Measurements from ENCODE around the gene BBLN. TPM values are rescaled to one million over a fixed set of nuclear protein-coding genes. Genes with fewer than 3 reads are reported as not detected.

BBLN gene
- total RNA-seq, 1 experiment from 2014 or later = 74.9 TPM

- TF ChIP-seq, protein P1, sequence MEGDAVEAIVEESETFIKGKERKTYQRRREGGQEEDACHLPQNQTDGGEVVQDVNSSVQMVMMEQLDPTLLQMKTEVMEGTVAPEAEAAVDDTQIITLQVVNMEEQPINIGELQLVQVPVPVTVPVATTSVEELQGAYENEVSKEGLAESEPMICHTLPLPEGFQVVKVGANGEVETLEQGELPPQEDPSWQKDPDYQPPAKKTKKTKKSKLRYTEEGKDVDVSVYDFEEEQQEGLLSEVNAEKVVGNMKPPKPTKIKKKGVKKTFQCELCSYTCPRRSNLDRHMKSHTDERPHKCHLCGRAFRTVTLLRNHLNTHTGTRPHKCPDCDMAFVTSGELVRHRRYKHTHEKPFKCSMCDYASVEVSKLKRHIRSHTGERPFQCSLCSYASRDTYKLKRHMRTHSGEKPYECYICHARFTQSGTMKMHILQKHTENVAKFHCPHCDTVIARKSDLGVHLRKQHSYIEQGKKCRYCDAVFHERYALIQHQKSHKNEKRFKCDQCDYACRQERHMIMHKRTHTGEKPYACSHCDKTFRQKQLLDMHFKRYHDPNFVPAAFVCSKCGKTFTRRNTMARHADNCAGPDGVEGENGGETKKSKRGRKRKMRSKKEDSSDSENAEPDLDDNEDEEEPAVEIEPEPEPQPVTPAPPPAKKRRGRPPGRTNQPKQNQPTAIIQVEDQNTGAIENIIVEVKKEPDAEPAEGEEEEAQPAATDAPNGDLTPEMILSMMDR (conservative IDR thresholded peaks at IDR 0.05) = no peak
Observed at GRCh38 chr9:128145536-128145935, 14.5 kb upstream of the BBLN start.

More at GRCh38 chr9:128145536-128145935, 14.5 kb upstream of the BBLN start:
- no peak overlapping the region for H3K56ac ChIP-seq (ENCODE audit: insufficient read length, low read depth, low read length)
- H2BK12ac ChIP-seq (ENCODE audit: insufficient read length, low read depth, low read length) = no peak overlapping the region
- H3K27ac Mint-ChIP-seq = no peak overlapping the region
- no peaks in the 10 kb centered on the region for H3K27me3 ChIP-seq (ENCODE audit: insufficient read depth, low read length)
- no peaks in the 10 kb centered on the region for H3K36me3 Mint-ChIP-seq (ENCODE audit: insufficient read depth in 1 of 3, low read depth in 3 of 3)
- DNase-seq = no peak
- no peaks in the 10 kb centered on the region for H3K9me3 Mint-ChIP-seq
- H2BK15ac ChIP-seq (ENCODE audit: low read depth, low read length) = no peak overlapping the region
- H3K27me3 Mint-ChIP-seq (ENCODE audit: low read depth) = 0 out of 2 replicates have a peak, but pooled peaks cover 4% of the 10 kb centered on the region
- H4K91ac ChIP-seq (ENCODE audit: insufficient read length, low read depth, low read length) = no peak overlapping the region
- H3K23me2 ChIP-seq (ENCODE audit: insufficient read length, low read depth, low read length, poor library complexity, severe bottlenecking) = no peaks in the 10 kb centered on the region
- no CpG with 5 or more reads among the region's 8 CpGs for WGBS (ENCODE audit: extremely low coverage, insufficient read length, low lambda C conversion rate)
- no peak overlapping the region for H4K8ac ChIP-seq (replicated peaks; ENCODE audit: insufficient read length, low read depth, low read length)
- no peak overlapping the region for H4K5ac ChIP-seq (ENCODE audit: insufficient read length, low read depth, low read length)
- no peaks in the 10 kb centered on the region for H3K79me1 ChIP-seq (ENCODE audit: insufficient read depth, low read depth, low read length, poor library complexity, severe bottlenecking)
- peaks cover 6 to 12% of the 10 kb centered on the region in 2 experiments for H3K4me1 Mint-ChIP-seq
- no peak overlapping the region for H3K23ac ChIP-seq (ENCODE audit: insufficient read length, low read depth, low read length)
- no peak overlapping the region for H3T11ph ChIP-seq (ENCODE audit: low read length)
- no peak overlapping the region for H2BK20ac ChIP-seq (ENCODE audit: low read depth, low read length, poor library complexity, severe bottlenecking)
- H2BK5ac ChIP-seq (ENCODE audit: insufficient read length, low read length) = no peak overlapping the region
- no peak overlapping the region for H2BK120ac ChIP-seq (ENCODE audit: low read depth, low read length, poor library complexity, severe bottlenecking)
- no peak overlapping the region for H3K4me2 ChIP-seq (ENCODE audit: insufficient read depth, insufficient read length, low read length)
- no peak overlapping the region for H2AK5ac ChIP-seq (ENCODE audit: insufficient read length, low read length)
- no peak overlapping the region for H3K18ac ChIP-seq (ENCODE audit: insufficient read length, low read depth, low read length)
- H3K4me3 Mint-ChIP-seq = no peak overlapping the region; a peak in 1 of 5 replicates
- H3K27ac ChIP-seq (ENCODE audit: insufficient read length, low read depth, low read length) = no peak overlapping the region
- H3K14ac ChIP-seq (ENCODE audit: insufficient read depth, low read length) = no peak overlapping the region
- H3K4ac ChIP-seq (ENCODE audit: low read depth, low read length) = no peak overlapping the region
- H3K9me3 ChIP-seq (ENCODE audit: control insufficient read depth, low read depth, low read length) = no peaks in the 10 kb centered on the region
- H4K20me1 ChIP-seq (ENCODE audit: control insufficient read depth, insufficient read depth, insufficient read length) = no peaks in the 10 kb centered on the region
- H2AFZ ChIP-seq (ENCODE audit: low read length) = no peak overlapping the region
- H3K4me1 ChIP-seq (ENCODE audit: insufficient read depth, low read length) = no peaks in the 10 kb centered on the region
- H3K9ac ChIP-seq (ENCODE audit: extremely low read depth, insufficient read length, low read length) = no peak overlapping the region
- no peaks in the 10 kb centered on the region for H3K79me2 ChIP-seq (ENCODE audit: insufficient read depth, low read length)
